HG03469 (cell line): ENCODE measurements around the gene FNBP1L.
"Not testable (repeated sequence)": the region's sequence is repeated elsewhere in the genome, so short reads cannot be mapped to it uniquely, and the experiment has no call there.

Source experiments
- ATAC-seq: cut with Tn5 transposase; IDR thresholded peaks from one replicate; pipeline ENCODE4 v1.9.1; 2021; ENCODE audit warnings: mild to moderate bottlenecking, moderate library complexity, moderate number of reproducible peaks; ENCODE audit not compliant: unreplicated experiment

Gene FNBP1L

GRCh38 chr1:93526431-93526830 is 78.5 kb downstream of the FNBP1L start:
- ATAC-seq: no peak

GRCh38 chr1:93528412-93528811 is 80.5 kb downstream of the FNBP1L start:
- ATAC-seq: no peak

GRCh38 chr1:93531193-93531592 is 83.3 kb downstream of the FNBP1L start:
- ATAC-seq: no peak

- no peak for ATAC-seq
Observed at GRCh38 chr1:93532780-93533378, 85.0 kb downstream of the FNBP1L start.

GRCh38 chr1:93533677-93534076 is 85.8 kb downstream of the FNBP1L start:
- ATAC-seq: no peak

GRCh38 chr1:93537396-93537795 is 89.5 kb downstream of the FNBP1L start:
- ATAC-seq: no peak

- no peak for ATAC-seq
Observed at GRCh38 chr1:93537924-93538323, 90.0 kb downstream of the FNBP1L start.

- ATAC-seq: no peak
Observed at GRCh38 chr1:93541045-93541444, 93.1 kb downstream of the FNBP1L start.

GRCh38 chr1:93542398-93542797 is 94.5 kb downstream of the FNBP1L start:
- no peak for ATAC-seq

GRCh38 chr1:93546162-93546863 is 98.4 kb downstream of the FNBP1L start:
- ATAC-seq: no peak

- no peak for ATAC-seq
Observed at GRCh38 chr1:93549131-93549530, 101.2 kb downstream of the FNBP1L start.

- no peak for ATAC-seq
Observed at GRCh38 chr1:93549811-93550210, 101.9 kb downstream of the FNBP1L start.

GRCh38 chr1:93552741-93553455 is 105.0 kb downstream of the FNBP1L start:
- ATAC-seq: no peak

GRCh38 chr1:93553886-93554490 is 106.1 kb downstream of the FNBP1L start:
- ATAC-seq: not testable (repeated sequence)

GRCh38 chr1:93554883-93555872 is 107.3 kb downstream of the FNBP1L start:
- ATAC-seq: no peak

- no peak for ATAC-seq
Observed at GRCh38 chr1:93556291-93556690, 108.4 kb downstream of the FNBP1L start.

GRCh38 chr1:93559045-93559444 is 111.1 kb downstream of the FNBP1L start:
- no peak for ATAC-seq

GRCh38 chr1:93559695-93560094 is 111.8 kb downstream of the FNBP1L start:
- ATAC-seq: no peak

GRCh38 chr1:93565496-93566206 is 117.7 kb downstream of the FNBP1L start:
- no peak for ATAC-seq

GRCh38 chr1:93566227-93566626 is 118.3 kb downstream of the FNBP1L start:
- no peak for ATAC-seq
